Natural killer cell (primary cell): ENCODE data around the gene CYREN. TPM values are rescaled to one million over a fixed set of nuclear protein-coding genes. Genes with fewer than 3 reads are reported as not detected.

Experiments used
- ATAC-seq, 3 donors: fragments of 150-1000 bp in 2 of 3; fragments of 200-7000 bp in 1 of 3; cut with Tn5 transposase; 1 replicate in 1 of 3; 2 replicates in 2 of 3; pipeline ENCODE4 v1.10.0; 2021; ENCODE audit warnings: mild to moderate bottlenecking in 2 of 3, moderate library complexity in 2 of 3
- DNase-seq, 2 donors: peaks; one replicate each; pipeline versions ENCODE4 v3.0.0 to v3.0.0-alpha.2; 2013 to 2021; ENCODE audit warnings: mixed read lengths in 1 of 2
- H3K27ac ChIP-seq: one replicate; pipeline ENCODE4 v1.5.1; 2013; ENCODE audit warnings: mild to moderate bottlenecking, low read length
- H3K27me3 ChIP-seq: one replicate; pipeline ENCODE4 v1.6.1; 2013; ENCODE audit warnings: low read length; ENCODE audit not compliant: control insufficient read depth, insufficient read depth
- H3K36me3 ChIP-seq: one replicate; pipeline ENCODE4 v1.6.1; 2013; ENCODE audit warnings: low read length; ENCODE audit not compliant: control insufficient read depth, insufficient read depth
- H3K4me1 ChIP-seq: one replicate; pipeline ENCODE4 v1.6.1; 2013; ENCODE audit warnings: low read length; ENCODE audit not compliant: control insufficient read depth, insufficient read depth
- H3K4me3 ChIP-seq: one replicate; pipeline ENCODE4 v1.5.1; 2013; ENCODE audit warnings: low read length
- H3K9me3 ChIP-seq: one replicate; pipeline ENCODE4 v1.6.1; 2013; ENCODE audit warnings: low read length; ENCODE audit not compliant: control insufficient read depth, insufficient read depth
- H3K27ac Mint-ChIP-seq, 2 donors: one replicate each; pipeline ENCODE4 v1.8.0; 2022; ENCODE audit warnings: mild to moderate bottlenecking in 2 of 2, mixed read lengths in 2 of 2, moderate library complexity in 1 of 2
- H3K27me3 Mint-ChIP-seq, 2 donors: one replicate each; pipeline ENCODE4 v1.8.0; 2022; ENCODE audit warnings: low read depth in 2 of 2, mixed read lengths in 2 of 2
- H3K36me3 Mint-ChIP-seq: one replicate; pipeline ENCODE4 v1.8.0; 2022; ENCODE audit warnings: mixed read lengths
- H3K4me1 Mint-ChIP-seq, 2 donors: one replicate each; pipeline ENCODE4 v1.8.0; 2022; ENCODE audit warnings: mixed read lengths in 2 of 2
- H3K4me3 Mint-ChIP-seq: one replicate; pipeline ENCODE4 v1.8.0; 2022; ENCODE audit warnings: mild to moderate bottlenecking, moderate library complexity, mixed read lengths
- H3K9me3 Mint-ChIP-seq, 2 donors: one replicate each; pipeline ENCODE4 v1.8.0; 2022; ENCODE audit warnings: mixed read lengths in 2 of 2
- WGBS: methylation state at CpG from one replicate; pipeline ENCODE4 v1.1.7; 2013; ENCODE audit warnings: missing lambda C conversion rate; ENCODE audit not compliant: insufficient coverage; 5-methylcytosine and 5-hydroxymethylcytosine counted together
- intact Hi-C: fragments of 100-400 bp; cut with micrococcal nuclease; formaldehyde crosslinking; loops from one replicate; pipeline ENCODE4 v1.14.2; 2022
- total RNA-seq, 4 donors: library from RNA; stranded (reverse); fragments of 120-200 nt in 1 of 4; gene quantifications; one replicate each; pipeline versions ENCODE4 v1.2.3 to v1.2.4, GENCODE V29; 2013 to 2022
- TF ChIP-seq, protein P1 (sequence below): fragments of 200-600 bp; IDR thresholded peaks from one replicate; pipeline ENCODE4 v1.8.0; 2022; ENCODE audit warnings: antibody characterized with exemption

CYREN gene
- total RNA-seq, 3 donors from 2014 or later (not counting 1 experiment from before 2014, with no cell fraction given), result 26.1 to 33.9 (median 33.8) TPM

DNA sequence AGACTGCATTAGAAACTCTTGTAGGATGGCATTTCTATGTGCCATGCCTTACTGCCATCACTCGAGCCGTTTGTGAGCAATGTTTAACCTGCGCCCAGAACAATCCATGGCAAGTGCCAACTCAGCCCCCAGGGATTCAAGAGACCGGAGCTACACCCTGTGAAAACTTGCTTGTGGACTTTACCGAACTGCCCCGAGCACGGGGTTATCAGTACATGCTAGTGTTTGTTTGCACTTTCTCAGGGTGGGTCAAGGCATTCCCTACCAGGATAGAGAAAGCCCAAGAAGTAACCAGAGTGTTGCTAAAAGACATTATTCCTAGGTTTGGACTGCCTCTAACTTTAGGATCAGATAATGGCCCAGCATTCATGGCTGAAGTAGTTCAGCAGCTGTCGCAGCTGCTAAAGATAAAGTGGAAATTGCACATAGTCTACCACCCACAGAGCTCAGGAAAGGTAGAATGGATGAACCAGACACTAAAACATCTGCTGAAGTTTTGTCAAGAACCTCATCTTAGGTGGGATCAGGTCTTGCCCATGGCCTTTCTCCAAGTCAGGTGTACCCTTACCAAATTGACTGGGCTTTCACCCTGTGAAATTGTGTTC, 8.9 kb upstream of the CYREN start:
- no peak overlapping the region for H3K27ac Mint-ChIP-seq
- peaks cover 24% of the 10 kb centered on the region for H3K9me3 ChIP-seq
- peaks cover 0 to 4% of the 10 kb centered on the region in 2 donors for H3K4me1 Mint-ChIP-seq
- TF ChIP-seq, protein P1, sequence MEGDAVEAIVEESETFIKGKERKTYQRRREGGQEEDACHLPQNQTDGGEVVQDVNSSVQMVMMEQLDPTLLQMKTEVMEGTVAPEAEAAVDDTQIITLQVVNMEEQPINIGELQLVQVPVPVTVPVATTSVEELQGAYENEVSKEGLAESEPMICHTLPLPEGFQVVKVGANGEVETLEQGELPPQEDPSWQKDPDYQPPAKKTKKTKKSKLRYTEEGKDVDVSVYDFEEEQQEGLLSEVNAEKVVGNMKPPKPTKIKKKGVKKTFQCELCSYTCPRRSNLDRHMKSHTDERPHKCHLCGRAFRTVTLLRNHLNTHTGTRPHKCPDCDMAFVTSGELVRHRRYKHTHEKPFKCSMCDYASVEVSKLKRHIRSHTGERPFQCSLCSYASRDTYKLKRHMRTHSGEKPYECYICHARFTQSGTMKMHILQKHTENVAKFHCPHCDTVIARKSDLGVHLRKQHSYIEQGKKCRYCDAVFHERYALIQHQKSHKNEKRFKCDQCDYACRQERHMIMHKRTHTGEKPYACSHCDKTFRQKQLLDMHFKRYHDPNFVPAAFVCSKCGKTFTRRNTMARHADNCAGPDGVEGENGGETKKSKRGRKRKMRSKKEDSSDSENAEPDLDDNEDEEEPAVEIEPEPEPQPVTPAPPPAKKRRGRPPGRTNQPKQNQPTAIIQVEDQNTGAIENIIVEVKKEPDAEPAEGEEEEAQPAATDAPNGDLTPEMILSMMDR, result no peak
- no peaks in the 10 kb centered on the region for H3K27me3 ChIP-seq
- no peak overlapping the region for H3K4me3 Mint-ChIP-seq
- H3K27ac ChIP-seq, result no peak overlapping the region
- H3K36me3 ChIP-seq, result no peaks in the 10 kb centered on the region
- intact Hi-C loops, result loop anchor here (10.0 kb wide), 1 partner anchor 125 kb away; no protein-coding TSS in a partner anchor
- H3K9me3 Mint-ChIP-seq, result peaks cover 9 to 18% of the 10 kb centered on the region in 2 donors
- H3K27me3 Mint-ChIP-seq, result no peaks in the 10 kb centered on the region
- DNase-seq (no peak), ATAC-seq (no peak)
- H3K4me1 ChIP-seq, result no peaks in the 10 kb centered on the region
- 97% methylated on average over 8 of the region's 8 CpGs for WGBS
- peaks cover 37% of the 10 kb centered on the region for H3K36me3 Mint-ChIP-seq
- no peak overlapping the region for H3K4me3 ChIP-seq

DNA sequence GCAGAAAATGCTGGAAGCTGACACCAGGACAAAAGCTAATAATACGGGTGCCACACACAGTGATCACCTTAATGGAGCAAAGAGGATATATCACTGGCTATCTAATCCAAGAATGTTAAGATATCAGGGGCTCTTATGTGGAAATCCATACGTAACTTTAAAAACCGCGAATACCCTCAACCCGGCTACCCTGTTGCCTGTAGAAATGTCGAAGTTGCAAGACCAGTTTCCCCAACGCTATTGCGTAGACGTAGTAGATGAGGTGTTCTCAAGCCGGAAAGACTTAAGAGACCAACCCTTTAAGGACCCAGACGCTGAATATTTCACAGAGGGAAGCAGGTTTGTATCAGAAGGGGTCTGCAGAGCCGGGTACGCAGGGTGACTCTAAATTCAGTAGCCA, 7.9 kb upstream of the CYREN start:
- Mint-ChIP-seq H3K4me1 (peaks cover 0 to 4% of the 10 kb centered on the region in 2 donors), H3K27me3 (no peaks in the 10 kb centered on the region), H3K36me3 (peaks cover 30% of the 10 kb centered on the region), H3K9me3 (peaks cover 9 to 16% of the 10 kb centered on the region in 2 donors), H3K27ac (no peak overlapping the region), H3K4me3 (no peak overlapping the region)
- Histone ChIP-seq H3K4me3 (no peak overlapping the region), H3K27me3 (no peaks in the 10 kb centered on the region), H3K4me1 (no peaks in the 10 kb centered on the region), H3K27ac (no peak overlapping the region), H3K9me3 (peaks cover 24% of the 10 kb centered on the region), H3K36me3 (no peaks in the 10 kb centered on the region)
- ATAC-seq (no peak), DNase-seq (no peak)
- intact Hi-C loops, result loop anchor here (10.0 kb wide), 1 partner anchor 124 kb away; no protein-coding TSS in a partner anchor
- TF ChIP-seq, protein P1, result no peak
- WGBS, result 89% methylated on average over 13 of the region's 13 CpGs

GRCh38 chr7:135177028-135177696, 6.7 kb upstream of the CYREN start:
- Mint-ChIP-seq H3K36me3 (peaks cover 21% of the 10 kb centered on the region), H3K4me1 (peaks cover 0 to 4% of the 10 kb centered on the region in 2 donors), H3K4me3 (no peak overlapping the region), H3K9me3 (peaks cover 7 to 11% of the 10 kb centered on the region in 2 donors), H3K27ac (no peak overlapping the region), H3K27me3 (no peaks in the 10 kb centered on the region)
- WGBS, result 98% methylated on average over 9 of the region's 9 CpGs
- no peak for DNase-seq
- H3K27me3 ChIP-seq, result no peaks in the 10 kb centered on the region
- H3K36me3 ChIP-seq, result no peaks in the 10 kb centered on the region
- TF ChIP-seq, protein P1, result no peak
- no peak for ATAC-seq
- H3K4me3 ChIP-seq, result no peak overlapping the region
- no peaks in the 10 kb centered on the region for H3K4me1 ChIP-seq
- no peak overlapping the region for H3K27ac ChIP-seq
- intact Hi-C loops, result loop anchor here (10.0 kb wide), 1 partner anchor 122 kb away; no protein-coding TSS in a partner anchor
- peaks cover 16% of the 10 kb centered on the region for H3K9me3 ChIP-seq
